HG02870 (cell line): ENCODE data around the gene SLIT1.

Experiments used
- ATAC-seq: cut with Tn5 transposase; IDR thresholded peaks from one replicate; pipeline ENCODE4 v1.9.1; 2021; ENCODE audit warnings: mild to moderate bottlenecking, moderate library complexity; ENCODE audit not compliant: unreplicated experiment

SLIT1 gene

DNA sequence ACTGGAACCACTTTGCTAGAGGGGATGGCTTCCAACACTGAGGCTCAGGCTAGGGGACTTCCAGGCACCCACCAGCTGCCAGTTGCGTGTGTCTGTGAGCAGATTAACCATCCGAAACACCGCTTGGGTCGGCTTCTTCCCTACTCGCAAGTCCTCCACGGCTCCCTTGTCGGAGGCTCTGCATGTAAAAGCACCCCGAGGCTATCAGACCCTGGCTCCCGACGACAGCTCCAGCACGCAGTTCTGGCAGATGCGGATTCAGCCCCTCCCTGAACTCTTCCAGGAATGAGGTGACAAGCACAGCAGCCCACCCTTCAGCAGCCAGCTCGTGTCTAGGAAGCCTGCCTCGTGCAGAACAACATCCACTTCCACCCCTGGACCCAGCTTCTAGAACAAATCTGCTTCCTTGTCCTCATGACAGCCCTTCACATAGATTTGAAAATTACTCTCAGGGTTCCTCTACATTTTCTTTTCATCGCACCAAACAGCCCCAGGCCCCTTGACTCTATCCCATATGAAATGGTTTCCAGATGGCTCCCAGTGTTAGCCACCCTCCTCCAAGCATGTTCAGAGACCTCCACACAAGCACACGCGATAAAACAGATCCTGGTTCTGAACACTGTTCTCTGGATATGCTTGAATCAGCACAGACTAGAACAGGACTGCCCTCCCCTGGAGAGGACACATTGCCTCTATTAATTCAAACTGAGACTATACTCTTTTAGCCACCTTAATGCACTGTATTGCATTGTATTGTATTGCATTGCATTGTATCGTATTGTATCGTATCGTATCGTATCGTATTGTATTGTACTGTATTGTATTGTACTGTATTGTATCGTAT is 44.6 kb downstream of the SLIT1 start:
- no peak for ATAC-seq

DNA sequence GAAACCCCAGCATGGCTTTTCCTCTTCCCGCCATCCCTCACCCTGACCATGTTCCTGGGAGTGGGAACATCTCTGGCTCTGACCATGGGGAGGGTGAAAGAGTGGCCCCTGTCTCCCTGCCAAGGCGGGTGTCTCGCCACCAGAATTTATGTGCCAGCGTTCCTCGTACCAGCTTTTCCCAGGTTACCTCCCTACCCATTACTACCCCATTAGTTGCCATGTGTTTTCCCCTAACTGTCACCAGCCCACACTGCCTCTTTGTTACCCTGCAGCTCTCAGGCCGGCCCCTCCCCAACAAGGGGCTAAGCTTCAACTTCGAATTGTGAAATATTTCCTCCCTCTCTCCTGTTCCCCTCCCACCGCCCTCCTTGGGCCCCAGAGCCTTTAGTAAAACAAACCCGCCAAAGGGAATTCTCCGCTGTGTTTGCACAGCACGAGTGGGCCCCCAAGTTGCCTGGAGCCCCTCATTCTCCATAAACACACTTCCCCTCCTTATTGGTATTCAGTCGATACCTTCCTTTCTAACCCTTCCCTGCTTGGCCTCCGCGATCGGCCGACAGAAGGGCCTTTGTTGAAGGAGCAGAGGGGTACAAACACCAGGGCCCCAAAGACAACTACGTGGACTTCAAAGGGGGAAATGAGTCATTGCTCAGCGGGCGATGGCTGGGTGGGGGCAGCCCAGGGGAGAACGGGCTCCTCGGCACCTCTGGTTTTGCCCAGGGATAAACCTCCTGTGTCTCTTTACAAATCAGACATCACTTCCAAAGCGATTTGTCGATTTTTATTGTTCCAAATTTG is 45.5 kb downstream of the SLIT1 start:
- no peak for ATAC-seq

DNA sequence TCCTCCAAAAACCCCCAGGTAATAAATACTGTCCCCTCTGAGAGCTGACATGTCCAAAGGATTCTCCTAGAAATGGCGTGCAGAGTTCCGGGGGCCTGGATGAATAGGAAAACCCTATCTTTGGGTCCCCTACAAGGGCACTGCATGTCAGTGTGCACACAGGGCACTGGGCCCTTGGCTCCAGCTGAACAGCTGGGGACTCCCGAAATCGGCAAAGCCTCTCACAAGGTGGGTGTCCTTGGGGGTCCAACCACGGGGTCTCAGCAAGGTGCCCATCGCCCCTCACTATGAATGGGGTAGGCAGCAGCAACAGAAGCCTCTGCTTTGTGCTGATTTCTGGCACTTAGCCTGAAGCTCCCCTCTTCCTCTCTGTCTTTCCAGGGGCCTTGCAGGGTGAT is 46.1 kb downstream of the SLIT1 start:
- ATAC-seq, result no peak

DNA sequence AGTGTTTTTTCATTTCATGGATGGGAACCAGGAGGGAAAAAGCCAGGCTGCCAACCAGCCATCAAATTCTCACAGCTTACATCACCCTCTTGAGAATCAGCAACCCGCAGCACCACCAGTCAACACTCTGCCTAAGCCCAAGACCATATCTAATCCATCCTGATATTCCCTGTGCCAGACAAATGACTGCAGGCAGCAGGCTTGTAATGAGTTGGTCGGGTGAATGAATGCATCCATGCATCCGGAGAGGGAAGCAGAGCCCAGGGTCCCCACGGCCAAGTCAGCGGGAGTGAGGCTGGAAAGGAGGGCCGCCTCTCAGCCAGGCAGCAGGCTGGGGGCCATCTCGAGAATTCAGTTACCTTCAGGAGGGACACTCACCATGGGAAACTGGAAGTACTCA is 46.9 kb downstream of the SLIT1 start:
- ATAC-seq, result no peak

DNA sequence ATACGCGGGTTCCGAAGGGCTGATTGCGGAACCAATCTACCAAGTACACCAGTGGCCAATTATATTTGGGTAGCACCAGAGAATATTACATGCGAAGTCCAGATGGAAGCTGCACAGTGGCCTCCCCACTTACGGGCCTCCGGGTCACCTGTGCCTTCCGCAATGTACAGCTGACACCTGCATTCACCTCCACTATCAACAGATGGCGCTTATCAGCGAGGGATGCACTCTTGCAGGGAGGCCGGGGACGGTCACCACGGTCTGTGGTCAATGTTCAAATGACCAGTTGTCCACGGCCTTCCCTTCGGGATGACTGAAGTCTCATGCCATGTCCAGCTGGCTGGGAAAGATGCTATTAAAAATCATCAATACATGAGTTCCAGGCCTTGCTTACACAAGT is 47.6 kb downstream of the SLIT1 start:
- no peak for ATAC-seq

DNA sequence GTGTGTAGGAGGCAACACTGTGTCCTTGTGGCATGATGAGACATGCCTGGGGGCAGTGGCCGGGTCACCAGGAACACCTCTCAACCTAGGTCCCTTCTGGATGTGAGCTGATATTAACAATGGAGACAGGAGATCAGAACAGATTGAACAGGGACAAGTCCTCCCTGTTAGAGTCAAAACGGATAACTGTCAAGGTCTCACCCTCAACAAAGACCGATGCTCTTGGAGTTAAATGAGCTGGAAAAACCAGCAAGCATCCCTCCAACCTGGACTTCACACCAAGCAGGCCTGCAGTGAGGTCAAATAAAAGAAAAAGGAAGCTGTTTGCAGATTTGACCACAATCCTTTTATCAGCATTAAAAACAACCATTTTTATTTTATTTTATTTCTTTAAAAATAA is 49.0 kb downstream of the SLIT1 start:
- no peak for ATAC-seq

DNA sequence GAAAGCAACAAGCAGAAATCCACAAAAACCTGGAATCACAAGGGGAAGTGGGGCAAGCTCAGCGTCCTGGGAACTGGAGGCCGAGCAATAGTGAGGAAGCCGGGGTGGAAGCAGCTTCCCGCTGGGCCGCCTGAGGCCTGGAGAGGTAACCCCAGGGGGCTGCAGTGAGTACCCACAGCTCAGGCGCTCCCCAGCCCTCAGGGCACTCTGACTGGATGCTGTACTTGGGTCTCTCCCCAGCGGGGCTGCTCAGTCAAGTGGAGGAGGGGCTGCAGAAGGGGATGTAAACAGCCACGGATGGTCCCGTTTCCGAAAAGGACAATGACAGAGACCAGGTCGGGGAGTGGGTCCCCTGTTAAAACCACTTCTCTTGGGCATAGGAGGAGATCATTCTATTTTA is 50.3 kb downstream of the SLIT1 start:
- ATAC-seq, result no peak

DNA sequence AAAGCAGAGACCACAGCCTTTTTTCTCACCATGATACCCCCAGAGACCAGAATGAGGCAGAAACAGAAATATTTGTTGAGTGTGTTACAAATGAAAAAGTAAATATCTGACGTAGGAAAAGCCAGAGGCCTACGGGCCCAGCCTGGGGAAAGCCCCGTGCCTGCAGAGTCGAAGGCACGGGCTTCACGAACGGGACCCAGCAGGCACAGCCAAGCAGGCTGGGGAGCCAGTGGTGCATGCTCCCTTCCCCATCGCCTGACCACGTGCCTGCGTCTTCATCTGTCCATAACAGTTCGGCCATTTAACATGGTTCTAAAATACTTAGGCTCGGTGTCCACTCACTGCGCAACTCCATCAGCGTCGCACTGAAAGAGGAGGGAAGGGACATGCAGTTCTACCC is 50.8 kb downstream of the SLIT1 start:
- no peak for ATAC-seq

DNA sequence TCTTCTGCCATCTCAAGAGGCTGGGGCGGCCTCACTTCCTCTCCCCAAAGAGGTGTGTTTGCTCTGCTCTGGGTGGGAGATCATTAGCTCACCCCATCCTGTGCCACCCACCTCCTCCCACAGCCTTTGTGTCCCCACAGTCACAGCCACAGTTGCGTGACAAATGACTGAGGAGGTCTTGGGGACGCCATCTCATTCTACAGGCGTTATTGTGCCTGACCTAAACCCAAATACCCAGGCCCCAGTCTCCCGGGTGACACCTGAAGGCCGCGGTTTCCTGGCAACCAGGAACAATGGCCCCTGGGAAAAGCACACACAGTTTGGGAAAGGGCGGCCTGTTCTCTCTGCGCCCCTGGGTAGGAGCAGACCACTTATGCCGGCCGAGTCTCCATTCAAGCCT is 51.6 kb downstream of the SLIT1 start:
- no peak for ATAC-seq

DNA sequence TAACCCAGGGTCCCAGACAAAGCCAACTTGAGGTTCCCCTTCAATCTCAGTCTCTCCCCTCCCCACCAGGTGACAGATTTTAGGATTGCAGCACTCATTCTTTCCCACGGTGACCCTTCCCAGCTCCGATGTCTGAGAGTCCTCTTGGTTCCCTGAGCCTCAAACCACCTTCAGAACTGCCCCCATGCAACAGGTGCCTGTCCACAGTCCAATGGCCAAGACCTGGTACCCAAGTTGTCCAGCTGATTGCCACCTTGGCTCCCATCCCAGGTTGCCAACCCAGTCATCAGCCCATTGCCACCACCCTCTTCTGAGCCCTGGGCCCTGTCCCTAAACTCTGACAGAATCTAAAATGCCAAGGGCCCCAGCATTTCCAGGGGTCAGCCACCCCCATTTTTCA is 53.5 kb downstream of the SLIT1 start:
- ATAC-seq, result no peak

DNA sequence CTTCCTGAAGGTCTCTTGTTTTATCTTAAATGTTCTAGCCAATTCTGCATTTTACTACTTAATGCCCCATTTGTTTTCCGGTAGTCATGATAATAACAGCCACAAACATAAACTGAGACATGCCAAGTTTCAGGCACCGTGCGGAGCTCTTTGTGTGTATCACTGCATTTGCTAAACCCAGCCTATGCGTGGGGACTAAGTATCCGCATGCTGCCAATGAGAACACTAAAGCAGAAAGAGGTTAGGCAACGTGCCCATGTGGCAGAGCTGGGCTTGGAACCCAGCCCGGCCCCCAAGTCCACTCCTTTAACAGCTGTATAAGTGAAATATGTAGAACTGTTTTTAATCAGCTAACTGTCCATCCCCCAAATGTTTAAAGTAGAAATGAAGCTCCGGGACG is 54.1 kb downstream of the SLIT1 start:
- ATAC-seq, result no peak

DNA sequence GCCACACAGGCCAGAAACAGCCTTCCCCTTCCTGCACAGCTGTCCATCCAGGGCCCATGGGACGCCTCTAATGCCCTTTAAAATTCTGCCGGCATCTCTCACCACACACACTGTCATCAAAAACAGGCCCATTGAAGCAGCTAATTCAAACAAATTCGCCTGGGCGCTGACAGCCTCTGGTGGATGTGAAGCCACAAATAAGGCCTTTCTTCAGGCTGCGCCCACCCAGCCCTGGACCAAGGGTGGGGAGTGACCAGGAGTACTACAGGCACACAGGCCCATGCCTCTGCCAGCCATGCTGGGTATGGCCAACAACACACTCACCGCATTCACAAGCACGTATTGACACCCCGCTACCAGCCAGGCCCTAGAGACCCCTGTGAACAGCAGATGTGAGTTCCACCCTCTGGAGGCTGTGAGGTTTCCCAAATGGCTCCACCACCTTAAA is 54.6 kb downstream of the SLIT1 start:
- ATAC-seq, result no peak

DNA sequence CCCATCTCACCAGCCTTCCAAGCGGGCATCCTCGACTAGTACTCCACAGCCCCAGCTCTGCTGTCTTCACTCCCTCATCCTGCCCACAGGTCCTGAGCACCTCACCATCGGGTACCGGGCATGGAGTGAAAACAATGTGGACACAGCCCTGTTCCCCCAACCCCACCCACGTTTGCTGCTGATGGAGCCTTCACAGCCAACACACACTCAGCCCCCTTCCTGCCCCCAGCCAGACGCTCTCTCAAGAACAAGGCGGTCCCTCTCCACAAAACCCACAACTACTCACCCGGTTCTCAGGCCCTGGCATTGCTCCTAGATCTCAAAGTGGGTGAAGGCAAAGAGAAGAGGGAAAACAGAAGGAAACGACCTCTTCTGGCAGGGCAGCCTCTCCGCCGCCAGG is 56.1 kb downstream of the SLIT1 start:
- ATAC-seq, result no peak

DNA sequence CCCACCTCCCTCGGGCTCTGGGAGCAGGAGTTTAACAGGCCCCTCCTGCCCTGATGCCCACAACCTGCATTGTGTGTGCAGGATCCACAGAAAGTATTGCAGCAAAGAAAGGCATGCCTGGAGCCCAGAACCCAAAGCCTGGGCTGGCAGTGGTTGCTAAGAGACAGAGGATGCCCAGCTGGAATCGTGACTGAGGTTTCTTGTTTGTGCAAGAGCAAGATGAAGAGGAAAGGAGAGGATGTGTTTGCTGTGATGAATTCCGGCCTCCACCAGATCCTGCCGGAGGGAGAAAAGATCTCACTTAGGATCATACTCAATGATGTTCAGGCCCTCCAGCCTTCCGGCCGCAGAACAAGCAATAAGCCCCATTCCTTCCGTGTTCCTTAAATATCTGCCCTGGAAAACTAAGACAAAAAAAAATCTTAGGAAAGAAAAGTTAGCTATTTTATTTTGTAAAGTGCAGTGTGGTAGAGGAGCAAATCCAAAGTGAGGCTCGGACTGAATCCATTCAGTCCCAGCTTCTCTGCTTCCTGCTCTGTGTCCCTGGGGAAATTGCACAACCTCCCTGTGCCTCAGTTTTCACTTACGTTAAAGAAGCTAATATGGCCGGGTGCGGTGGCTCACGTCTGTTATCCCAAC is 57.1 kb downstream of the SLIT1 start:
- ATAC-seq, result no peak

DNA sequence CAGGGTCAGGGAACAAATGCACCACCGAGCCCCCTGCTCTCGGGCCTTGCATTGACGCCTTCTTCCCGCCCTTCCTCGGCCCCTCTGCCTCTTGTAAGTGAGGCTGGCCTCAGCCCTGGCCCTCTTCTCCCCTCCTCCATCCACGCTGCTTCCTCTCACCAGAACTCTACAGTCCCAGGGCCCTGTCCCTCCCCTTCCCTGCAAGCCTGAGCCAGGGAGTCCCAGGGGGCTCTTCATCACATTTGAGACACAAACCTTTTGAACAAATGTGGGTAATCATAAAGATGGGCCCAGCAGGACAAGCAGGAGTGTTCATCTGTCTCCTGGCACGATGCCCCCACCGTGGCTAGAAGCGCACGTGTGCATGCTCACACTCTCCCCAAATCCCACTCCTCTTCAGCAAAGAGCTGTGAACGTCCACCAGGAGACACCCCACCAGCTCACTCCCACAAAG is 57.7 kb downstream of the SLIT1 start:
- ATAC-seq, result no peak

DNA sequence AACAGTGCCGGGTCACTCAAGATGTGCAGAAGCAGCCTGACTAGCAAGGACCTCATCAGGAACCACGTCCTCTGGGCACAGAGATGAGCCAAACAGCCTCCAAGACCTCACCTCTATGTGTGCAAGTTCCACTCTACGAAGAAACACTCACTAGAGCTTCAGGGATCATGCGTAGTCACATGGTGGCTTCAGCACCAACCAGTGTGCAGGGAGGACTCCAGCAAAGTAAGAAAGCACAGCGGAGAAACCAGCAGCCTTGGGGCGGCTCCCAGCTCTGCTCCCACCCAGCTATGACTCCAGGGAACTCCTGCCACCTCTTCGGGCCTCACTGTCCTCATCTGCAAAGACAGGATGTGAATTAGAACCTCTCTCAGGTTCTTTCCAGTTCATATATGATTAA is 58.2 kb downstream of the SLIT1 start:
- no peak for ATAC-seq

DNA sequence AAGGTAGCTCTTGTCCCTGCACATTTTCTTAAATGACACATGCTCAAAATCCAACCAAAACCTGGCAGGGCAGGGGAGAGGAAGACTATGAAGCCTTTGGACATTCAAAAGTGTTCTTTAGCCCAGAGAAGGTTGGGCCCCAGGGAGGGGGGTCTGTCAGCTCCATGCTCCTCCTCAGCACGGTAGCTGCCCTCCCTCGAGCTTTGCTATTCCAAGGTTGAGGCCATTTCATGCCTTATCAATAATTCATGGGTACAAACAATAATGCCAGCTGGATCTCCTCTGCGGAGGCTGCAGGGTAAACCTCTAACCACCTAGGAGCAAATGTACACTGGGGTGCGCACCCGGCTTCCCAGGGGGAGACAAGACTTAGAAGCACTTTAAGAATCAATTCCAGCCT is 61.5 kb downstream of the SLIT1 start:
- no peak for ATAC-seq

DNA sequence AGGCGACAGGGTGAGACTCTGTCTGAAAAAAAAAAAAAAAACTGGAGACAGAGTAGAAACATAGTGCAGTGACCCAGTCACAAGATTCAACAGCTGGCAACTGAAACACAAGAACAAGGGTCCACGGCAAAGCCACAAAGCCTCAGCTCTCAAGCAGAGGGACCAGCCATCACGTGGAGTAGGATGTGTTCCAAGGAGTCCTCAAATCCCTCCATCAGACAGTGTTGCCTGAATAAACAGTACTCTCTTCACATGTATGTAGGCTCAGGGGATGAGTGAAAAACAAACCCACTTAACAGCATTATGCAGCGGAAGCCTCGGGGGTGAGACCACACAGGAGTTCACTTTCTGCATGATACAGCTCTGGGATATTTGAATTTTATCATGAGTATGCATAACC is 62.0 kb downstream of the SLIT1 start:
- no peak for ATAC-seq

DNA sequence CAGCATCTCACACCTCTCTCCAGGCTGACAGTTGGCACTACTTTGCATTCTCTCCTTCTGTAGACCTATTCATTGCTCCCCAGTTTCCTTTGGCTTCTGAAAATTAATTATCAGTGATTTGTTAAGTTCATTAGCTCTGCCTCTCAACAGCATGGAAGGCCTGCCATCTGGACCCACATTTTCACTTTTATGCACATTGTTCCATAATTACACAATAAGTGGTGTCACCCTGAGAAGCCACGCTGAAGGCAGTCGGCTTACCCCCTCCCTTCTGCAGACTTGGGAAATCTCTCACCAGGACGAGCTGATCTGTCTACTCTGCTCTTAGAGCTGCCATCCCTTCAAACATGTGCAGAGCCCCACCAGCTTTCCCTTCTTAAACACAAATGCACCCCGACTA is 64.7 kb downstream of the SLIT1 start:
- no peak for ATAC-seq

DNA sequence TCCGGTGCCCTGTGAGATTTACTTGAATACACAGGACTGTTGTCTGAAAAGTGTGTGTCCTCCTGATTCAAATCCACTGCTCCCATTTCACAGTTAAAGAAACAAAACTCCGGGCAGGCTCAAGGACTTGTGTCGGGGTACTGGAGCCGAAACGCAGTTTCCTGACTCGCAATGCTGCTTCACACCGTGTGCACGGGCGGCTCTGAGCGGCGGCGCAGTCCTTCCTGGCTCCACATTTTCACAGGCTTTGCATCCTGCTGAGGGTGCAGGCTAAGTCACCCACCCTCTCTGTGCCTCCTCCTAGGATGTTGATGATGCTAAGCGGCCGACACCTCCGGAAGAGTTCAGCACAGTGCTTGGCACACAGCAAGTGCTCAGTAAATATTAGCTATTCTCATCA is 65.4 kb downstream of the SLIT1 start:
- no peak for ATAC-seq

DNA sequence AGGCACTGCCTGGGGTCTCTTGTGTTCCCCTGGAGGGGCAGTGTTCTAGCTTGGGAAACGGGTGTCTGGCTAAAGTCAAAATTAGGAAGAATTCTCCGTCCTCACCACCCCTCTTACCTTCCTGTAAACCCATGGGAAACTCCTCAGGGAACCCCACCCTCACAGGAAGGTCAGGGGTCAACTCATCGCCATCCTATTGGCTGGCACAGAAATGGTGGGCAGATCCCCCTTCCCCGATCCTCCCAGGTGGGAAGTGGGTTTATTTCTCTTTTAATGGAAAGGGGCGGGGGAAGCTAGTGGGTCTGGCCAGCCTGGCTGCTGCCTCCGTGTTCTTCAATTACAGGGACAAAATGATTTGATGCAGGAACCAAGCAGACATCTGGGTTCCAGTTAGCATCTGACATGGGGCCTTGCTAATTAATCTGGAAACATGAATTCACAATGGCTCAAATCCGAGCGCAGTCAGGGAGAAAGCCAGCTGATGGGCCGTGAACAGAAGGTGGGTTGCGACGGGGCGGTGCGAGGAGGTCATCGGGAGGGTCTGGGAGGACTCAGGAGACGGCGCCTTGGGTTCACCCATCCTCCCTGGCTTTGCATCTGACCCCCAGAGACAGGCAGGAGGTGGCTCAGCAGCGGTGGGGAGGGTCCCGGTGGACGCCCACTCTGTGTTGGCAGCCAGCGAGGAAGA is 66.6 kb downstream of the SLIT1 start:
- ATAC-seq, result no peak
